ENCODE measurements around the gene CIC.

The CIC gene

GRCh38 chr19:42255766-42256745, 13.0 kb upstream of the CIC start:
- no peak for TF ChIP-seq CTCF (IDR thresholded peaks at IDR 0.05)

- TF ChIP-seq CTCF (IDR thresholded peaks at IDR 0.05) = no peak
Observed at GRCh38 chr19:42261763-42262162, 7.3 kb upstream of the CIC start.

- TF ChIP-seq CTCF (IDR thresholded peaks at IDR 0.05) = no peak
Observed at GRCh38 chr19:42267644-42268141, 1.4 kb upstream of the CIC start.

- TF ChIP-seq CTCF (IDR thresholded peaks at IDR 0.05) = no peak
Observed at GRCh38 chr19:42268142-42268703, 829 bp upstream of the CIC start.

- TF ChIP-seq CTCF (IDR thresholded peaks at IDR 0.05) = no peak
Observed at GRCh38 chr19:42269478-42270345, 660 bp downstream of the CIC start.

- no peak for TF ChIP-seq CTCF (IDR thresholded peaks at IDR 0.05)
Observed at GRCh38 chr19:42270346-42271044, 1.4 kb downstream of the CIC start.

- TF ChIP-seq CTCF (IDR thresholded peaks at IDR 0.05) = no peak
Observed at GRCh38 chr19:42271045-42271419, 2.0 kb downstream of the CIC start.

Data from LNCAP (cell line).